Neural cell (in vitro differentiated cells): Measurements from ENCODE around the gene RDX. TPM values are rescaled to one million over a fixed set of nuclear protein-coding genes. Genes with fewer than 3 reads are reported as not detected.
"Not testable (repeated sequence)": the region's sequence is repeated elsewhere in the genome, so short reads cannot be mapped to it uniquely, and the experiment has no call there.

Experiments used
- H2AFZ ChIP-seq: fragments of 200-600, 300-800 bp; sonication (generic), shearing (Covaris generic); 2 replicates; pipeline ENCODE4 v1.6.0; 2014; ENCODE audit warnings: low read depth, mild to moderate bottlenecking, antibody characterized with exemption, low read length, moderate library complexity
- H3F3A ChIP-seq: fragments of 200-600 bp; shearing (Covaris generic); 2 replicates; pipeline ENCODE4 v1.6.1; 2016; ENCODE audit warnings: mild to moderate bottlenecking, moderate library complexity, mixed read lengths, antibody characterized with exemption, low read length; ENCODE audit not compliant: insufficient read depth, poor library complexity, severe bottlenecking
- H3K27ac ChIP-seq: fragments of 200-600, 300-800 bp; sonication (generic), shearing (Covaris generic); 2 replicates; pipeline ENCODE4 v1.5.1; 2014; ENCODE audit warnings: mild to moderate bottlenecking, low read length, moderate library complexity
- H3K27me3 ChIP-seq: fragments of 300-800, 200-600 bp; sonication (generic), shearing (Covaris generic); 2 replicates; pipeline ENCODE4 v1.6.0; 2014; ENCODE audit warnings: mild to moderate bottlenecking, low read depth, low read length, moderate library complexity; ENCODE audit not compliant: insufficient read depth
- H3K36me3 ChIP-seq: fragments of 300-800, 200-600 bp; sonication (generic), shearing (Covaris generic); 2 replicates; pipeline ENCODE4 v1.5.1; 2014; ENCODE audit warnings: mild to moderate bottlenecking, antibody characterized with exemption, low read length, moderate library complexity; ENCODE audit not compliant: insufficient read depth
- H3K4me2 ChIP-seq: fragments of 300-800, 200-600 bp; sonication (generic), shearing (Covaris generic); 2 replicates; pipeline ENCODE4 v1.6.0; 2014; ENCODE audit warnings: mild to moderate bottlenecking, low read length
- H3K4me3 ChIP-seq: fragments of 300-800, 200-600 bp; sonication (generic), shearing (Covaris generic); 2 replicates; pipeline ENCODE4 v1.5.1; 2014; ENCODE audit warnings: mild to moderate bottlenecking, low read length, moderate library complexity
- H3K79me2 ChIP-seq: fragments of 200-600 bp; shearing (Covaris generic); replicated peaks from 2 replicates; pipeline ENCODE4 v1.6.0; 2014; ENCODE audit warnings: mild to moderate bottlenecking, low read length, moderate library complexity; ENCODE audit not compliant: insufficient read depth
- H3K9ac ChIP-seq: fragments of 300-800, 200-600 bp; sonication (generic), shearing (Covaris generic); 2 replicates; pipeline ENCODE4 v1.6.1; 2016; ENCODE audit warnings: mild to moderate bottlenecking, low read length, mixed read lengths
- H3K9me2 ChIP-seq: fragments of 200-600 bp; shearing (Covaris generic); 2 replicates; pipeline ENCODE4 v1.6.1; 2016; ENCODE audit warnings: mild to moderate bottlenecking, low read length, mixed read lengths; ENCODE audit not compliant: insufficient read depth
- H3K9me3 ChIP-seq: fragments of 200-600, 300-800 bp; sonication (generic), shearing (Covaris generic); 2 replicates; pipeline ENCODE4 v1.6.1; 2016; ENCODE audit warnings: mild to moderate bottlenecking, mixed run types, low read length, moderate library complexity, mixed read lengths
- H4K20me1 ChIP-seq: fragments of 200-600 bp; shearing (Covaris generic); 2 replicates; pipeline ENCODE4 v1.6.1; 2016; ENCODE audit warnings: mild to moderate bottlenecking, mixed run types; ENCODE audit not compliant: insufficient read depth
- CTCF ChIP-seq: fragments of 450-650 bp; IDR thresholded peaks from 2 replicates; pipeline ENCODE4 v1.5.1; 2014; ENCODE audit warnings: antibody characterized with exemption, mild to moderate bottlenecking, moderate library complexity; ENCODE audit not compliant: poor library complexity, severe bottlenecking
- EP300 ChIP-seq: fragments of 450-650 bp; conservative IDR thresholded peaks from 2 replicates; pipeline ENCODE4 v1.6.1; 2014; ENCODE audit warnings: antibody characterized with exemption, mild to moderate bottlenecking, moderate library complexity; ENCODE audit not compliant: poor library complexity, severe bottlenecking
- EZH2 ChIP-seq: fragments of 200-600, 300-800 bp; shearing (Covaris generic), sonication (generic); IDR thresholded peaks from 2 replicates; pipeline ENCODE4 v1.6.1; 2014; ENCODE audit warnings: antibody characterized with exemption, low read length, borderline replicate concordance, mild to moderate bottlenecking; ENCODE audit not compliant: insufficient read depth, poor library complexity, severe bottlenecking
- MXI1 ChIP-seq: fragments of 450-650 bp; conservative IDR thresholded peaks from 2 replicates; pipeline ENCODE4 v1.6.1; 2014; ENCODE audit warnings: antibody characterized with exemption, mild to moderate bottlenecking; ENCODE audit not compliant: poor library complexity, severe bottlenecking
- POLR2AphosphoS5 ChIP-seq: IDR thresholded peaks from 2 replicates; pipeline ENCODE4 v1.6.1; 2012
- RAD21 ChIP-seq: fragments of 450-650 bp; conservative IDR thresholded peaks from 2 replicates; pipeline ENCODE4 v1.6.1; 2014; ENCODE audit warnings: antibody characterized with exemption, mild to moderate bottlenecking, moderate library complexity
- REST ChIP-seq: IDR thresholded peaks from 2 replicates; pipeline ENCODE4 v1.6.1; 2012; ENCODE audit warnings: borderline replicate concordance
- SMC3 ChIP-seq: fragments of 450-650 bp; conservative IDR thresholded peaks from 2 replicates; pipeline ENCODE4 v1.6.1; 2014; ENCODE audit warnings: antibody characterized with exemption, mild to moderate bottlenecking, moderate library complexity; ENCODE audit not compliant: poor library complexity
- TAF1 ChIP-seq: IDR thresholded peaks from 2 replicates; pipeline ENCODE4 v1.6.1; 2012; ENCODE audit warnings: low read depth
- polyA plus RNA-seq: library from polyadenylated mRNA; depleted of rRNA; stranded (reverse); fragments of >200 nt; gene quantifications from 2 replicates; pipeline ENCODE4 v1.2.3, GENCODE V29; 2014

The RDX gene
- polyA plus RNA-seq, 1 donor from 2014 or later, result 39.0 TPM

DNA sequence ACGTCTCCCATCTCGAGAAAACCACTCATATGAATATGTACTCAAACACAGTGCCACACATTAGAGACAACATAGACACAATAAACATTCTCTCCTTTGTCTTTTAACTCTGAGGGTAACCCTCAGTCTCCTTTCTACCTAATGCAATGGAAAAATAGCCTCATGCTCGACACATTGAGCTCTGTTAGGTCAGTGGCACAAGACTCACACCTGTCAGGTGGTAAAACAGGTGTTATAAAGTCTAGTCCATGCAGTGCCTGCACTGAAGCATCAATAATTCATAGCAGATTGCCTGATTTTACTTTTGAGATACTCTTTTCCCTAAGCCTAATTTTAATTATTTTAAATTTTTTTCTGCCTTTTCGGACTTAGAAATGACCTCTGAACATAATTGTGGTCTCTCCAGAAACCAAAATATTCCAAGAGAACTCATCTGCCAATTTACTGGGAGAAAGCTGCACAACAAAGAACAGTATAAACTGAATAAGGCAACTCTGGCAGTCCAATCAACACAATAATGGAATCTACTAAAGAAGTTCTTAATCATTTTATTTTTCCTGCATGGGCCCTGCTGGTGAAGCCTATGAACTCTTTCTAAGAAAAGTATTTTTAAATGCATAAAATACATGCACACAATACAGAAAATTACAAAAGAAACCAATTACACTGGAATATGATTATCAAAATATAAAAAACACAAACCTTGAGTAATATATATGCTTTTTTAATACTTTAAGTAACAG, 9.9 kb downstream of the RDX start:
- Histone ChIP-seq H3K27ac (no peak overlapping the region), H4K20me1 (no peaks in the 10 kb centered on the region), H3F3A (no peaks in the 10 kb centered on the region), H3K27me3 (no peaks in the 10 kb centered on the region), H3K9me2 (no peaks in the 10 kb centered on the region), H3K36me3 (no peaks in the 10 kb centered on the region), H2AFZ (no peak overlapping the region), H3K4me3 (no peak overlapping the region), H3K9ac (no peak overlapping the region), H3K79me2 (peaks cover 74% of the 10 kb centered on the region), H3K4me2 (no peak overlapping the region), H3K9me3 (no peaks in the 10 kb centered on the region)
- TF ChIP-seq MXI1, result no peak
- TF ChIP-seq SMC3, result no peak
- no peak for TF ChIP-seq POLR2AphosphoS5
- no peak for TF ChIP-seq EZH2
- no peak for TF ChIP-seq CTCF
- TF ChIP-seq TAF1, result no peak

DNA sequence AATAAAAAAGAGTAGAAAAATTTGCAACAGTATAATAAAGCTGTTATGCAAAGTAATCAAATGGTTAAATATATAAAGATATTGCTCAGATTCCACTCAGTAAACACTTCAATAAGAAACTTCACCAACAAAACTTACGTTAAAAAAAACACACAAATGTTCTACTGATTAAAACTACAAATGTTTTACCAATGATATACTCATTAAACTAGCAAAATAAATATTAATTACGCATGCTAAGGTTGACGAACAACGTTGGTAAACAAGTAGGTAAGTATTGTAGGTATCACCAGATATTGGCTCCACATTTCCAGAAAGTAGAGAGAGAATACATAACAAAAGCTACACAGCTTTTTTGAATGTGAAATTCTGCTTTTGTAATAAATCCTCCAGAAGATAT, 12.6 kb downstream of the RDX start:
- Histone ChIP-seq H3K9ac (no peak overlapping the region), H3K9me3 (no peaks in the 10 kb centered on the region), H3K79me2 (peaks cover 48% of the 10 kb centered on the region), H3F3A (no peaks in the 10 kb centered on the region), H3K4me2 (no peak overlapping the region), H4K20me1 (no peaks in the 10 kb centered on the region), H3K9me2 (no peaks in the 10 kb centered on the region), H3K27ac (no peak overlapping the region), H2AFZ (no peak overlapping the region), H3K27me3 (no peaks in the 10 kb centered on the region), H3K36me3 (peaks cover 5% of the 10 kb centered on the region), H3K4me3 (no peak overlapping the region)
- no peak for TF ChIP-seq RAD21

DNA sequence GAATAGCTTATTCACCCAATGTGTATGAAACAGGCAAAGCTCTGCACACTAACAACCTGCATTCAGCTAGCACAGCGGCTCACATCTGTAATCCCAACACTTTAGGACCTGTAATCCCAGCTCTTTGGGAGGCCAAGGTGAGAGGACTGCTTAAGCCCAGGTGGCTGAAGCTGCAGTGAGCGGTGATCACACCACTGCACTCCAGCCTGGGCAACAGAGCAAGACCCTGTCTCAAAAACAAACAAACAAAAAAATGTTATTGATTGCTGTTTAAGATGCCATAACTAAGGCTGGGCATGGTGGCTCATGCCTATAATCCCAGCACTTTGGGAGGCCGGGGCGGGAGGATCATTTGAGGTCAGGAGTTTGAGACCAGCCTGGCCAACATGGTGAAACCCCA, 15.8 kb downstream of the RDX start:
- H3K27ac ChIP-seq, H3F3A ChIP-seq, H3K4me3 ChIP-seq, H3K9me2 ChIP-seq, H3K4me2 ChIP-seq, H3K9me3 ChIP-seq, H3K27me3 ChIP-seq, H4K20me1 ChIP-seq, H2AFZ ChIP-seq, H3K9ac ChIP-seq: not testable (repeated sequence)
- Histone ChIP-seq H3K36me3 (peaks cover 16% of the 10 kb centered on the region), H3K79me2 (peaks cover 31% of the 10 kb centered on the region)

- no peaks in the 10 kb centered on the region for H3K9me3 ChIP-seq
- H3K9ac ChIP-seq, result no peak overlapping the region
- no peak overlapping the region for H3K4me2 ChIP-seq
- peaks cover 24% of the 10 kb centered on the region for H3K79me2 ChIP-seq
- H2AFZ ChIP-seq, result no peak overlapping the region
- H4K20me1 ChIP-seq, result no peaks in the 10 kb centered on the region
- H3K9me2 ChIP-seq, result no peaks in the 10 kb centered on the region
- no peaks in the 10 kb centered on the region for H3F3A ChIP-seq
- no peak overlapping the region for H3K4me3 ChIP-seq
- no peak overlapping the region for H3K27ac ChIP-seq
- TF ChIP-seq SMC3, result no peak
- no peak for TF ChIP-seq RAD21
- no peak for TF ChIP-seq EZH2
- no peak for TF ChIP-seq POLR2AphosphoS5
- TF ChIP-seq MXI1, result no peak
- TF ChIP-seq EP300, result no peak
- no peak for TF ChIP-seq REST
- no peak for TF ChIP-seq CTCF
- no peak for TF ChIP-seq TAF1
- no peaks in the 10 kb centered on the region for H3K27me3 ChIP-seq
- H3K36me3 ChIP-seq, result peaks cover 16% of the 10 kb centered on the region
Measured at GRCh38 chr11:110279881-110280280, 16.5 kb downstream of the RDX start.
